GM12873 (cell line): ENCODE results near the gene LMX1B.

Experiments used
- CTCF ChIP-seq: IDR thresholded peaks from 2 replicates; pipeline ENCODE4 v1.5.1; 2012; ENCODE audit warnings: low read depth, mild to moderate bottlenecking, moderate library complexity, low read length, control low read depth; ENCODE audit not compliant: insufficient read depth; ENCODE audit errors: missing control alignments

Gene LMX1B

GRCh38 chr9:126649477-126649876 is 35.7 kb downstream of the LMX1B start:
- TF ChIP-seq CTCF, result no peak

GRCh38 chr9:126650404-126651341 is 36.9 kb downstream of the LMX1B start:
- no peak for TF ChIP-seq CTCF

GRCh38 chr9:126652140-126652582 is 38.4 kb downstream of the LMX1B start:
- TF ChIP-seq CTCF, result no peak

- no peak for TF ChIP-seq CTCF
Observed at GRCh38 chr9:126654124-126654523, 40.4 kb downstream of the LMX1B start.

- TF ChIP-seq CTCF, result no peak
Observed at GRCh38 chr9:126658201-126658825, 44.6 kb downstream of the LMX1B start.

GRCh38 chr9:126658956-126659555 is 45.3 kb downstream of the LMX1B start:
- TF ChIP-seq CTCF, result no peak

GRCh38 chr9:126661122-126661520 is 47.4 kb downstream of the LMX1B start:
- no peak for TF ChIP-seq CTCF
